IMR-90 (cell line): Measurements from ENCODE around the gene CC2D2B. TPM values are rescaled to one million over a fixed set of nuclear protein-coding genes. Genes with fewer than 3 reads are reported as not detected.
A peak's percentile ranks its signal among the peaks of the same experiment; 100 is the strongest.

Experiments used
- ATAC-seq: fragments of 200-7000 bp; cut with Tn5 transposase; 2 replicates; pipeline ENCODE4 v1.9.1; 2020; ENCODE audit warnings: low read depth, mild to moderate bottlenecking, moderate library complexity
- BruUV-seq: library from RNA; stranded (reverse); fragments of 400-500 nt; replicated peaks from 2 replicates; lab custom pipeline; 2021; lab: Mats Ljungman, UMichigan
- CTCF ChIA-PET: fragments of 300-600 bp; formaldehyde crosslinking; extraction: SDS; loops from one replicate; lab custom pipeline; 2021; ENCODE audit warnings: antibody characterized with exemption; lab: Yijun Ruan, JAX
- POLR2A ChIA-PET: fragments of 300-600 bp; sonication (Branson Sonifier 250); formaldehyde crosslinking; loops from one replicate; lab custom pipeline; 2022; ENCODE audit warnings: antibody characterized with exemption; ENCODE audit not compliant: unreplicated experiment; lab: Charles Lee
- DNase-seq: peaks from one replicate; pipeline ENCODE4 v3.0.0; 2013
- H2AFZ ChIP-seq: replicated peaks from 2 replicates; pipeline ENCODE3; 2013; ENCODE audit warnings: low read length, mild to moderate bottlenecking; ENCODE audit not compliant: poor library complexity
- H2AK5ac ChIP-seq: 2 replicates; pipeline ENCODE4 v1.6.1; 2013; ENCODE audit warnings: low read depth, low read length, inconsistent platforms
- H2AK9ac ChIP-seq: replicated peaks from 2 replicates; pipeline ENCODE3; 2013; ENCODE audit warnings: mild to moderate bottlenecking, low read depth, low read length, moderate library complexity; ENCODE audit not compliant: poor library complexity
- H2BK120ac ChIP-seq: 2 replicates; pipeline ENCODE4 v1.6.1; 2013; ENCODE audit warnings: low read depth, low read length, inconsistent platforms
- H2BK15ac ChIP-seq: 3 replicates; pipeline ENCODE4 v1.6.1; 2013; ENCODE audit warnings: low read depth, low read length, inconsistent platforms
- H2BK20ac ChIP-seq: 2 replicates; pipeline ENCODE4 v1.6.1; 2013; ENCODE audit warnings: low read depth, mild to moderate bottlenecking, inconsistent platforms, low read length, moderate library complexity
- H2BK5ac ChIP-seq: 2 replicates; pipeline ENCODE4 v1.6.1; 2013; ENCODE audit warnings: mild to moderate bottlenecking, low read depth, low read length, inconsistent platforms; ENCODE audit not compliant: poor library complexity, severe bottlenecking
- H3K14ac ChIP-seq: replicated peaks from 2 replicates; pipeline ENCODE4 v1.6.1; 2013; ENCODE audit warnings: low read depth, low read length, inconsistent platforms
- H3K18ac ChIP-seq: 2 replicates; pipeline ENCODE4 v1.6.1; 2013; ENCODE audit warnings: low read depth, low read length, control low read depth
- H3K23ac ChIP-seq: 2 replicates; pipeline ENCODE4 v1.6.1; 2013; ENCODE audit warnings: low read depth, low read length, inconsistent platforms
- H3K27ac ChIP-seq: 2 replicates; pipeline ENCODE4 v1.5.1; 2013; ENCODE audit warnings: mild to moderate bottlenecking, control low read depth, low read length; ENCODE audit not compliant: insufficient read depth
- H3K27me3 ChIP-seq: 2 replicates; pipeline ENCODE4 v1.6.1; 2013; ENCODE audit warnings: low read length; ENCODE audit not compliant: control insufficient read depth, insufficient read depth
- H3K36me3 ChIP-seq: 2 replicates; pipeline ENCODE4 v1.6.1; 2013; ENCODE audit warnings: low read length, mixed read lengths; ENCODE audit not compliant: control insufficient read depth, insufficient read depth
- H3K4ac ChIP-seq: 2 replicates; pipeline ENCODE4 v1.6.1; 2013; ENCODE audit warnings: low read depth, low read length, inconsistent platforms
- H3K4me1 ChIP-seq: 2 replicates; pipeline ENCODE4 v1.6.1; 2013; ENCODE audit warnings: low read length, mixed read lengths; ENCODE audit not compliant: control insufficient read depth, insufficient read depth
- H3K4me2 ChIP-seq: 2 replicates; pipeline ENCODE4 v1.6.1; 2013; ENCODE audit warnings: low read depth, mild to moderate bottlenecking, control low read depth, low read length, moderate library complexity
- H3K4me3 ChIP-seq: 2 replicates; pipeline ENCODE4 v1.5.1; 2013; ENCODE audit warnings: low read depth, mild to moderate bottlenecking, control low read depth, low read length, moderate library complexity; ENCODE audit not compliant: insufficient read depth
- H3K56ac ChIP-seq: 2 replicates; pipeline ENCODE4 v1.6.1; 2013; ENCODE audit warnings: low read length, inconsistent platforms; ENCODE audit not compliant: insufficient read depth; ENCODE audit errors: extremely low read depth
- H3K79me1 ChIP-seq, 2 experiments: 2 replicates each; pipeline ENCODE4 v1.6.1; 2013; ENCODE audit warnings: low read length in 2 of 2, inconsistent platforms in 1 of 2, low read depth in 1 of 2
- H3K9ac ChIP-seq: 2 replicates; pipeline ENCODE4 v1.6.1; 2013; ENCODE audit warnings: low read depth, low read length, control low read depth
- H3K9me1 ChIP-seq: 2 replicates; pipeline ENCODE4 v1.6.1; 2013; ENCODE audit warnings: low read length, inconsistent platforms; ENCODE audit not compliant: insufficient read depth
- H3K9me3 ChIP-seq: 2 replicates; pipeline ENCODE4 v1.6.1; 2013; ENCODE audit warnings: low read length; ENCODE audit not compliant: control insufficient read depth, insufficient read depth
- H4K20me1 ChIP-seq: 2 replicates; pipeline ENCODE4 v1.6.1; 2013; ENCODE audit warnings: low read length, inconsistent platforms; ENCODE audit not compliant: insufficient read depth
- H4K5ac ChIP-seq: 2 replicates; pipeline ENCODE4 v1.6.1; 2013; ENCODE audit warnings: mild to moderate bottlenecking, low read depth, low read length, control low read depth
- H4K8ac ChIP-seq, 2 experiments: 2 replicates each; pipeline ENCODE4 v1.6.1; 2013; ENCODE audit warnings: low read depth in 2 of 2, low read length in 2 of 2, control low read depth in 1 of 2, inconsistent platforms in 1 of 2
- H4K91ac ChIP-seq: 2 replicates; pipeline ENCODE4 v1.6.1; 2013; ENCODE audit warnings: low read depth, low read length, inconsistent platforms; ENCODE audit not compliant: insufficient read depth
- CEBPB ChIP-seq: IDR thresholded peaks from 2 replicates; pipeline ENCODE4 v1.6.1; 2012; ENCODE audit warnings: low read depth, low read length, improper control_type of control experiment
- CHD1 ChIP-seq: IDR thresholded peaks from 2 replicates; pipeline ENCODE4 v1.6.1; 2012; ENCODE audit warnings: low read depth, low read length, improper control_type of control experiment
- FOS ChIP-seq: fragments of 150-350 bp; IDR thresholded peaks from 2 replicates; pipeline ENCODE4 v1.6.1; 2016; ENCODE audit warnings: low read depth, low read length
- MXI1 ChIP-seq: IDR thresholded peaks from 2 replicates; pipeline ENCODE4 v1.6.1; 2012; ENCODE audit warnings: low read depth, mild to moderate bottlenecking, low read length, moderate library complexity, borderline replicate concordance
- RAD21 ChIP-seq: IDR thresholded peaks from 2 replicates; pipeline ENCODE4 v1.6.1; 2012; ENCODE audit warnings: low read length, improper control_type of control experiment
- RCOR1 ChIP-seq: IDR thresholded peaks from 2 replicates; pipeline ENCODE4 v1.6.1; 2012; ENCODE audit warnings: mild to moderate bottlenecking, low read length, improper control_type of control experiment; ENCODE audit not compliant: insufficient replicate concordance
- WGBS, 2 experiments: methylation state at CpG; one replicate each; pipeline versions ENCODE4 v1.1.5 to v1.1.7; 2013; ENCODE audit warnings: missing lambda C conversion rate in 2 of 2; ENCODE audit not compliant: insufficient read length in 1 of 2; ENCODE audit errors: extremely low coverage in 2 of 2; 5-methylcytosine and 5-hydroxymethylcytosine counted together
- dilution Hi-C: fragments of 300-500 bp; cut with HindIII; formaldehyde crosslinking; loops from one replicate; pipeline ENCODE4 v1.14.3; 2018; ENCODE audit warnings: low sequenced_read_pairs; ENCODE audit not compliant: unreplicated experiment
- in situ Hi-C: fragments of 300-500 bp; cut with MboI; formaldehyde crosslinking; loops from 3 replicates; pipeline ENCODE4 v1.14.3; 2019; ENCODE audit warnings: low sequenced_read_pairs, inconsistent platforms, mixed read lengths
- intact Hi-C: fragments of 100-400 bp; cut with micrococcal nuclease; formaldehyde crosslinking; loops from 2 replicates; pipeline ENCODE4 v1.10.0; 2022
- polyA plus RNA-seq, 3 experiments: library from polyadenylated mRNA; depleted of rRNA; stranded (reverse); fragments of >200 nt; gene quantifications; 2 replicates each; pipeline ENCODE4 v1.2.3, GENCODE V29; 2012; ENCODE audit warnings: low replicate concordance in 1 of 3
- total RNA-seq: library from RNA; depleted of rRNA; stranded (reverse); fragments of >200 nt; gene quantifications from 2 replicates; pipeline ENCODE4 v1.2.3, GENCODE V29; 2012

The CC2D2B gene
- total and polyA plus RNA-seq, 2 of the 4 experiments (the other 2 are of a cell fraction) = not detected

DNA sequence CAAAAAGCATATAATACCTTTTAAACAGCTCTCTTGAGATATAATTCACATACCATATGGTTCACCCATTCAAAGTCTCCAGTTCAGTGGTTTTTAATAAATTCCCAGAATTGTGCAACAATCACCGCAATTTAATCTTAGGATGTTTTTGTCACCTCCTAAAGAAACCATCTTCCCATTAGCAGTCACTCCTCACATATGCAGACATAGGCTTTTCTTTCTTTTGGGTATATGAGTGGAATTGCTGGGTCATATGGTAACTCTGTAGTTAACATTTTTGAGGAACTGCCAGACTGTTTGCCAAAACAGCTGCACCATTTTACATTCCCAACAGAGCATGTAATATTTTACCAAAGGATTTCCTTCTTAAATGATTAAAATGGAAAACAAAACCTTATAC, 57.0 kb downstream of the CC2D2B start:
- Histone ChIP-seq H3K9me1 (no peaks in the 10 kb centered on the region), H3K9me3 (no peaks in the 10 kb centered on the region), H2BK120ac (no peak overlapping the region), H2AFZ (no peak overlapping the region), H3K14ac (no peak overlapping the region), H2BK15ac (no peak overlapping the region), H3K36me3 (no peaks in the 10 kb centered on the region), H3K18ac (no peak overlapping the region), H3K4ac (no peak overlapping the region), H3K4me1 (no peaks in the 10 kb centered on the region), H3K9ac (no peak overlapping the region), H2BK20ac (no peak overlapping the region), H4K8ac (no peak overlapping the region), H3K79me1 (no peaks in the 10 kb centered on the region), H3K27ac (no peak overlapping the region), H4K91ac (no peak overlapping the region), H4K20me1 (no peaks in the 10 kb centered on the region), H3K23ac (no peak overlapping the region), H4K5ac (no peak overlapping the region), H3K27me3 (no peaks in the 10 kb centered on the region), H2AK5ac (no peak overlapping the region), H2AK9ac (no peak overlapping the region), H2BK5ac (no peak overlapping the region), H3K4me3 (no peak overlapping the region), H3K56ac (no peak overlapping the region), H3K4me2 (no peak overlapping the region)
- ChIA-PET POLR2A (no interaction called here), CTCF (no interaction called here)
- dilution Hi-C loops (no loop called here), intact Hi-C loops (no loop called here), in situ Hi-C loops (no loop called here)
- DNase-seq (no peak), ATAC-seq (no peak)
- WGBS, 2 experiments = no CpG with 5 or more reads among the region's 1 CpG
- TF ChIP-seq FOS (no peak), CEBPB (0 out of 2 replicates have a peak, but pooled peaks have one; percentile 2), CHD1 (no peak), RCOR1 (no peak), RAD21 (no peak), MXI1 (no peak)
- BruUV-seq = no TSS peak
